Cardiac muscle cell (in vitro differentiated cells and primary cell): ENCODE results near the gene IL15RA. TPM values are rescaled to one million over a fixed set of nuclear protein-coding genes. Genes with fewer than 3 reads are reported as not detected.

Source experiments
- DNase-seq, 2 donors: peaks; one replicate each; pipeline versions ENCODE4 v3.0.0 to v3.0.0-alpha.2; 2010 to 2017; ENCODE audit warnings: low read depth in 1 of 2, low spot score in 1 of 2
- H3K27ac ChIP-seq: fragments of 200-600 bp; sonication (generic); 2 replicates; pipeline ENCODE4 v1.5.1; 2016
- H3K27me3 ChIP-seq: fragments of 200-600 bp; sonication (generic); 2 replicates; pipeline ENCODE4 v1.6.0; 2016; ENCODE audit warnings: control low read depth
- H3K36me3 ChIP-seq: fragments of 200-600 bp; sonication (generic); 2 replicates; pipeline ENCODE4 v1.5.1; 2016; ENCODE audit warnings: control low read depth
- H3K4me1 ChIP-seq: fragments of 200-600 bp; sonication (generic); 2 replicates; pipeline ENCODE4 v1.8.1; 2017; ENCODE audit warnings: low read depth, mild to moderate bottlenecking, mixed run types
- H3K4me3 ChIP-seq: fragments of 200-600 bp; sonication (generic); 2 replicates; pipeline ENCODE4 v1.5.1; 2016; ENCODE audit warnings: mild to moderate bottlenecking
- H3K9me3 ChIP-seq: fragments of 200-600 bp; sonication (generic); 2 replicates; pipeline ENCODE4 v1.5.1; 2017; ENCODE audit warnings: low read depth, mild to moderate bottlenecking, control low read depth
- CTCF ChIP-seq: IDR thresholded peaks from 2 replicates; pipeline ENCODE4 v1.5.1; 2012; ENCODE audit warnings: low read depth, mild to moderate bottlenecking, low read length
- polyA plus RNA-seq: library from polyadenylated mRNA; unstranded; fragments of >200 nt; fragmentation: Nextera tagmentation; extraction: Ambion mirVana; gene quantifications from 2 replicates; pipeline ENCODE4 v1.2.1, GENCODE V29; 2016
- total RNA-seq: library from RNA; depleted of rRNA; stranded (reverse); fragments of >200 nt; gene quantifications from 2 replicates; pipeline ENCODE4 v1.2.3, GENCODE V29; 2016

IL15RA gene
- total and polyA plus RNA-seq, 2 experiments from 2014 or later: 0.27 to 1.4 TPM

DNA sequence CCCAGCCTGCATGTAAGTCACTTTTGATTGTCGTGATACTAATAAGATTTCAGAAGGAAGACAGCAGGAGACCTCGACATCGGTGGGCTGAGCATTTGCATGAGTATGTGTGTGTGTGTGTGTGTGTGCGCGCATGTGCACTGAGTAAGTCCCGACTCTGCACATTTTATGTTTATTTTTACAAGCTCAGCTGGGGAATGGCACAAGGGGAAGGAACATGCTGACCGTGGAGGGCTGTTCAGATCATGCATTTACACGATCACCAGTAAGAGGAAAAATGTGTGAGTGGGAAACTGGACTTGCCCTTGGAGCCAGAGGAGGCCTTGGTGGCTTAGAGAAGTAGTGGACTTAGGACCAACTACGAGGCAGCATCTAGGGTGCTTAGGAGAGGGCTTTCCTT is 43.5 kb upstream of the IL15RA start:
- Histone ChIP-seq H3K27ac (no peak overlapping the region), H3K36me3 (no peaks in the 10 kb centered on the region), H3K9me3 (no peaks in the 10 kb centered on the region), H3K4me3 (no peak overlapping the region), H3K27me3 (no peaks in the 10 kb centered on the region), H3K4me1 (no peaks in the 10 kb centered on the region)
- no peak for TF ChIP-seq CTCF
- no peak for DNase-seq

DNA sequence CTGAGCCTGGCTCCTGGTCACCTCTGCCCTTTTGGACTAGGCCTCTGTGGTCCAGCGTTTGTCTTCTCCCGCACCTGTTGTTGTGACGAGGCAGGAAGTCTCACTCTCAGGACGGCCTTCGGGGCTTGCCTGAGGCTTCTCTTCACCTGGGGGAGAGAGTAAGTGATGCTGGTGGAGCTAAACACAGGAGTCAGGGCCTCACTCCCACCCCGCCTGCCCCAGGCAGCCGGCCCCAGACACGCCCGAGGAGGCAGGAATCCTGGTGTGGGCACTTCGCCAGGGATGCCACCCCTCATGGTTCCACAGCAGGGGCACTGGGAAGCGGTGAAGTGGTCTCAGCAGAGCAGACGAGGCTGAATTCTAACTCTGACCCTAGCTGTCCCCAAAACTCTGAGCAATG is 42.5 kb upstream of the IL15RA start:
- DNase-seq: no peak
- Histone ChIP-seq H3K4me3 (no peak overlapping the region), H3K36me3 (no peaks in the 10 kb centered on the region), H3K9me3 (no peaks in the 10 kb centered on the region), H3K27ac (no peak overlapping the region), H3K27me3 (no peaks in the 10 kb centered on the region), H3K4me1 (no peaks in the 10 kb centered on the region)
- no peak for TF ChIP-seq CTCF

DNA sequence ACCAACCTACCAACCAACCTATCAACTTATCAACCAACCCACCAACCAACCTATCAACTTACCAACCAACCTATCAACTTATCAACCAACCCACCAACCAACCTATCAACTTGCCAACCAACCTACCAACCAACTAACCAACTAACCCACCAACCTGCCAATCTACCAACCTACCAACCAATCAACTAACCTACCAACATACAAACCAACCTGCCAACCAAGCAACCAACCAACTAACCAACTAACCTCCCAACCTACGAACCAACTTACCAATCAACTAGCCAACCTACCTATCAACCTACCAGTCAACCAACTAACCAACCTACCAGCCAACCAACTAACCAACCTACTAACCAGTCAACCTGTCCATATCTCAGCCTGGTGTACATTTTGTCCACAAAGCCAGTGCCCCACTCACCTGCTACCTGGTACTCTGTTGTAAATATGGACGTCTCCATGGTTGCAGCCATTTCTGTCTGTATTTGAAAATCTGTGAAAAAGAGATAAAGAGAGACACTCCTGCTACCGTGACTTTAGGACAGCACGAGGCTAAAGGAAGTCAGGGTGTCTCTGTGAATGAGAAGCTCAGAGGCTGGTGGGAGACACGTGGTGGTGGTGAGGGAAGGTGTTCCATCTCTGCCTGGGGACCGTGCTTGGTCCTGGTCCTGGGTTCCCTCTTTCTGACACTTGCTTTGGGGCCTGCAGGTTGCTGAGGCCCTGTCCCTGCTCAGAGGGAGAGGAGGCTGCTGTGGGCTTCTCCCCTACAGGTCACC is 41.9 kb upstream of the IL15RA start:
- no peak overlapping the region for H3K4me3 ChIP-seq
- no peaks in the 10 kb centered on the region for H3K9me3 ChIP-seq
- H3K27ac ChIP-seq: no peak overlapping the region
- H3K36me3 ChIP-seq: no peaks in the 10 kb centered on the region
- no peak for DNase-seq
- no peak for TF ChIP-seq CTCF
- no peaks in the 10 kb centered on the region for H3K4me1 ChIP-seq
- H3K27me3 ChIP-seq: no peaks in the 10 kb centered on the region

DNA sequence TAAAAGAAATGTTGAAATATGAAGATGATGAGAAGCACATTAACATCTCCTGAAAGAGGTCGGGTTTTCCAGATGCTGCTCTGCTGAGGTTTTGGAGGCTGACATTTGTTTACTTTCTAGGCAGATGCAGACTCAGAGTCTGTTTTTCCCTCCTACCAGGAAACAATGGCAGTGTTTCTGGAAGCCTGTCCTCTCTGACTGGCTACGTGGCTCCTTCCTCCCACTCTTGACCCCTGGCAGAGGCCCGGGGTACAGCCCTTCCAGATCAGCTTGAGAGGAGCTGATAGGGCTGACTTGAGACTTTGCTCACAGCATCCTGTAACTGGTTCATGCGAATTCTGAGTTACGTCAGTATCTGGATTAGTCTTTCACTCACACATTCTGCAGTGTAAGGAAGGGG is 41.1 kb upstream of the IL15RA start:
- no peak overlapping the region for H3K4me3 ChIP-seq
- H3K27ac ChIP-seq: no peak overlapping the region
- no peaks in the 10 kb centered on the region for H3K9me3 ChIP-seq
- no peaks in the 10 kb centered on the region for H3K4me1 ChIP-seq
- H3K36me3 ChIP-seq: no peaks in the 10 kb centered on the region
- DNase-seq: peak in 1 of 2 donors; percentile 77
- no peaks in the 10 kb centered on the region for H3K27me3 ChIP-seq
- TF ChIP-seq CTCF: no peak

DNA sequence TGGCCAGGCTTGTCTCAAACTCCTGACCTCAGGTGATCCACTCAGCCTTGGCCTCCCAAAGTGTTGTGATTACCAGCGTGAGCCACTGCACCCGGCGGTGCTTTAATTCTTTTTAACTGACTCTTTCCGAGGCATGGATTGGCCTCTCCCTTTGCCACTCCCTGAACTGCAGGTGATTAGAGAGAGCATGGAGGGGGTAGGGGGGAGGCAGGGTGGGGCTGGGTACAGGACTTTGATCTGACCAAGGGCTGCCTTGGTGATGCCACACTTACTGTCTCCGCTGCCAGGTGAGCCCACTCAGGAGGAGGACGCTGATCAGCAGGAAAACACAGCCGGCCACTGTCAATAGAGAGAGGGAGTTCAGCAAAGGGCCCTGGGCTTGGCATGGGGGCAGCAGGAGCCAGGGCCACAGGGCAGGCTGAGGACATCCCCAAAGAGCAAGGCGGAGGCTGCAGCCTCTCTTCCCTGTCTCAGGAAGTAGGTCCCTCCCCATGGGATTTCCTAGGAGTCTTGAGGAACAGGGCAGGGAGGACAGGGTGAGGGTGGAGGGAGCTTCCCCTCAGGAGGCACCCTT is 40.5 kb upstream of the IL15RA start:
- no peaks in the 10 kb centered on the region for H3K9me3 ChIP-seq
- H3K27ac ChIP-seq: no peak overlapping the region
- H3K4me3 ChIP-seq: no peak overlapping the region
- H3K4me1 ChIP-seq: no peaks in the 10 kb centered on the region
- TF ChIP-seq CTCF: no peak
- no peaks in the 10 kb centered on the region for H3K36me3 ChIP-seq
- no peak for DNase-seq
- H3K27me3 ChIP-seq: no peaks in the 10 kb centered on the region
